IPS-NIHi11 (cell line): ENCODE results near the gene GTF3A.
A peak's percentile ranks its signal among the peaks of the same experiment; 100 is the strongest.

ENCODE experiments used
- DNase-seq: peaks from one replicate; pipeline ENCODE4 v3.0.0; 2012; ENCODE audit warnings: mixed read lengths, low spot score

Gene GTF3A

DNA sequence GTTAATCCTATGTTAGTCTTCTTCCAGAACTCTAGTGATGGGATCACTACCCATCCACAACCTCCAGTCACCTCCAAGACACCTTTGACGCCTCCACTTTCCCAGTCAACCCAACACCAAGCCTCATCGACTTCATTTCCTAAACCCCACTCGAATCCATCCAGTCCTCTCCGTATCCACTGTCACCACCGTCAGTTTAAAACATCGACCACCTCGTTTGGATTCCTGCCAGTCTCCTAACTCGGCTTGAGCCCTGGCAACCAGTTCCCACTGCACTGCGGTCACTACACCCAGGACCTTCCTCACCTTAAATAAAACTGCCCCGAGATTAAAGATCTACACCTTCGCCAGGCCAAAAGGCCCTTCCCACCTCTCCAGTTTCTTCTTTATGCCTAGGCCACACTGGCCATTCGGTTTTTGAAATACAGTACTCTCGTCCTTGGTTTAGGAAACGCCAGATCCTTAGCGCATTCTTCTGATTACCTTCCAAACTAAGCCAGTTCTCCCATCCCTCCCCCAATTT lies 24.7 kb downstream of the GTF3A start:
- DNase-seq: no peak

- peak; percentile 89 for DNase-seq
These were observed 25.8 kb downstream of the GTF3A start, which contains the start of gene MTIF3 for GRCh38 chr13:27449936-27450828. MTIF3 (minus strand) TSS chr13:27450564; CDS start chr13:27440448, 10,116 bp downstream.

GRCh38 chr13:27450921-27451471 lies 26.6 kb downstream of the GTF3A start:
- DNase-seq: peak; percentile 46

DNA sequence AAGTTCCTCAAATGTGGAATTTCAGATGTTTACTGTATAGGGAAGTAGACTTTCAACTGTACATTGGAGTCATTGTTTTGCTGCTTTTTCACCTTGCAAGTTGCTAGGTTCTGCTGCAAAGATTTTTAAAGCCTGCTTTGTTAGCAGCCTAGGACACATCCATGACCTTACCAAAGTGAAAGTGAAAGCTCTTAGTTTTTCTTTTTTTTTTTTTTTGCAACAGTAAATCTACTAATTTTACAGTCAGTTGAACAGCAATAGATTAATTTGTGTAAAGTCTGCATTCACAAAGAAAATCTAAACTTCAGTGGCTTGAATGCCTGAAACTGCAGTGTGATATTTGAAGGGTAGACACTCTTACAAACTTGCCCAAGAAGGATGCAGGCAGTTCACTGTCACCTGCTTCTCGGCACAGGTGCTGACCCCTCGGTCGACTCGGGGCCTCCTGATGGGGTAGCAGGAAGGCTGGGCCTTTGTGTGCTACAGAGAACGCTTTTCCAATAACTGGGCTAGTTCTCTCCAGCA lies 31.0 kb downstream of the GTF3A start:
- DNase-seq: no peak

DNA sequence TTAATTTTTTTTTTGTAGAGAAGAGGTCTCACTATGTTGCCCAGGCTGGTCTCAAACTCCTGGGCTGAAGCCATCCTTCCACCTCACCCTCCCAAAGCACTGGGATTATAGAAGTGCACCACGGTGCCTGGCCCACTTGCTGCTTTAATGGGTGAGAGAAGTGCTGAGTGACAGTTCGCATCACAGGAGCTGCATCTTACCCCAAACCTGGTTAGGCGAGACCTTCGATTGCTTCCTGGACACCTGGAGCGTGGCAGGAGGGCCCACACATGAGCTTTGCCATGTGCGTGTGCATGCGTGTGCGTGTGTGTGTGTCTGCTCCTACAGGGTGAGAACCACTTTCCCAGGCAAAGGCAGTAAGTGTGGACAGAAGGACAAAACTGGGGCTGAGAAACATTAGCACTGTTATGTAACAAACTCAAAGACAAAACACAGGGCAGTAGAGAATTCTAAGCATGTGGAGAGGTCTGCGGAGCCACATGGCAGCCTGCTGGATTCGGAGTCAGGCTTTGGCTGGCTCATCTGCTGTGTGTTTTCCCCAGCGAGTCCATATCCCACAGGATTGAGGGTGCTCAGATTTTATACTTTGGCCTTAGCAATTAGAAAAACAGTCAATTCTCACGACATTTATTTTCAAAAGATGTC lies 37.6 kb downstream of the GTF3A start:
- DNase-seq: no peak

DNA sequence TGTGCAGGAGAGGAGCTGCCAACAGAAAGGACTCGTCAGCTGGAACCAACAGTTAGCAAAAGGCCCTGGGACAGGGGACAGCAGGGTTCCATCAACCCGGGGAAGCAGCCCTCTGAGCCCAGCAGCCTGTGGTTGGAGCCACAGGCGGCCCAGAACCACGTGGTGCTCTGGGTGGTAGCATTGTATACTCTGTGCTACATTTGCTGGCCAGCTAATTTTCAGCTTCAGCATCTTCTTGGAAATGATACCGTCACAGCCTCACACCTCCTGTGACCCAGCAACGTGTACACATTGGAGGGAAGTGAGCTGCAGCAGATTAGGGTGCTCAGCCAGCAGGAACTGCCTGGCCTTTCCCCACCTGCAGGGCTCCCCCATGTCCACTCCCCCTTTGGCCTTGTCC lies 39.1 kb downstream of the GTF3A start:
- DNase-seq: no peak

DNA sequence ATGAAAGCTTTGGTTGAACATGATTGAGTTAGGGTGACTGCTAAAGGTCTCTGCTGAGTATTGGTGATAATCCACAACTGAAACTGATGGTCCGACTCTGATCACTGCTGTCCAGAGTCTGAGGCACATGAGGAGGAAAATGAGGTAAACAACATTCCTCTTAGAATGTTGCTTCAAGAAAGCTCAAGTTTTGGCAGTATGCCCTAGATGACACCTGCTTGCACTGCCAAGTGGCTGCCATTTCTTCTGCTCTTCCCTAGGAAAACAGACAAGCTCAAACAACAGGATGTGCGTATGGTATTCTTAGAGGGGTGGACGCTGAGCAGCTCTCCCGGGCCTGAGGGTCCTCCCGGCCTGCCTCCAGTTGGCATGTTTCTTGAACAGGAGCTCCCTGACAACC lies 41.2 kb downstream of the GTF3A start:
- no peak for DNase-seq

DNA sequence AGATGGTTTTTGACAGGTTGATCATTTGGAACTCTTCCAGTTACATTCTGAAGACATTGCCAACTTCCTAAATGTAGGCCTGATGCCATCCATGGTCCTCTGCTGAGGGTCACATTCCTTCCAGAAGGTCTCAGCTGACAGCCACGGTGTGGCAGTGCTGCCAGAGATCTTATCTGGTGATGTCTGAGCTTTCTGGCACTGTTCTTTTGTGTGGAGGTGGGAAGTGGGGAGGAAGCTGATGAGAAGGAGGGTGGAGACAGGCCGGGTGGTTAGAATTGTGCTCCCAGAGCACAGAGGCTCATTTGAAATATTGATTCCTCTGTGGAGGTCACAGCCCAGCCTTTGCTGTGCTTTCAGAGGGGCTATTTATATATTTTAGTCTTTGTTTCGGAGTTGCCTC lies 42.1 kb downstream of the GTF3A start:
- DNase-seq: no peak

DNA sequence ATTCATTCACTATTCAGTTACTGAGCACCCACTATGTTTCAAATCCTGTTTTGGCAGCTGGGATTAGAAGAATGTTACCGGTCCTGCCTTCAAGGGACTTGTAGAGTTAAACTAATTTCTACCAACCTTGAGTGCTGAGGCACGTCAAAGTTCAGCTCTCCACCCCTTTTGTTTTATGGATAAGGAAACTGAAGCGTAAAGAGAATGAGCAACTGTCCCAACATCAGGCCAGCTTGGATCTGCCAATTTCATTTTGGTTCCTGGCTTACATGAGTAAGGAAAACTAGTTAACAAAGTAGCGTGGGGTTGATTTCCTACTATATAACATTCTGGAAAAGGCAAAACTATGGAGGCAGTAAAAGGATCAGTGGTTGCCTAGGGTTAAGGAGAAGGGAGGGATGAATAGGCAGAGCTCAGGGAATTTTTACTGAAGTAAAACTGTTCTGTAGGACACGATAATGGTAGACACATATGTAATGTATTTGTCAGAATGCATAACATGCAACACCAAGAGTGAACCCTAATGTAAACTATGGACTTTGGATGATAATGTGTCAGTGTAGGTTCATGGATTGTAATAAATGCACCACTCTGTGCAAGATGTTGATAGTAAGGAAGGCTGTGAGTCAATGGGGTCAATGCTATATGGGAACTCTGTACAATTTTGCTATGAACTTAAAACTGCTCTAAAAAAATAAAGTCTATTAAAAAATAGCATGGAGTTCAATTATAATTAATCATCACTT lies 45.8 kb downstream of the GTF3A start:
- DNase-seq: no peak

DNA sequence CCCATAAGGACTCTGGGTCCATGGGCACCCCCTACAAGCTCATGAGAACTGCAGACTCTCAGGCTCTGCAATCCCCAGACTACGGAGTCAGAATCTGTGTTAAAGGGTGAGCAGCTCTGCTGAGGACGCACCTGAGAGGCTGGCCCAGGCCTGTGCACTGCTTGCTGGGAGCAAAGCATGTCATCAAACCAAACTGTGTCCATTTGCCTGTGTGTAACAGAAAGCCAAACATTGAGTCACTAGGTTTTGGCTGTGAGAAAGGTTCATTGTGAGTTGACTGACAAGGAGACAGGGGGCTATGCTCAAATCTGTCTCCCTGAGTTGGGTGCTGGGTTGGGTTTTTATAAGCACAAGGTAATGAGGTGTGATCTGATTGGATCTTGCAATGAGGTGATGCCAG lies 48.0 kb downstream of the GTF3A start:
- DNase-seq: no peak

DNA sequence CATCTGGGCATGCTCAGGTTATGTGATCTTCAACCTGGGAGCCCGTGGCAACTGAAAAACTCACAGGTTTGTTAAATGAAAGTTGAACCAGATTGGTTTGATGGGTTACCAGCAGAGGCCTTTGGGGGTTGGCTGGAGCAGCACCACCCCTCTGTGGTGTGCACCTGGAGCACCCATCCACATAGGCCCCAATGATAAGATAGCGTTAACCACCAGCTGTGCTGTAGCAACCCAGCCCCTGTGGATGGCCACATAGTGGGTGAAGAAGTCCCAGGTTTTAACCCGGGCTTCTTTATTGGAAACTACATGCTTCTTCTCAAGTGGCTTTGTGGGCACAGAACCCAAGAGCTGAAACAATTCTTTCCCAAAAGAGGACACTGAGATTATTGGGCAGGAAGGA lies 48.5 kb downstream of the GTF3A start:
- no peak for DNase-seq

DNA sequence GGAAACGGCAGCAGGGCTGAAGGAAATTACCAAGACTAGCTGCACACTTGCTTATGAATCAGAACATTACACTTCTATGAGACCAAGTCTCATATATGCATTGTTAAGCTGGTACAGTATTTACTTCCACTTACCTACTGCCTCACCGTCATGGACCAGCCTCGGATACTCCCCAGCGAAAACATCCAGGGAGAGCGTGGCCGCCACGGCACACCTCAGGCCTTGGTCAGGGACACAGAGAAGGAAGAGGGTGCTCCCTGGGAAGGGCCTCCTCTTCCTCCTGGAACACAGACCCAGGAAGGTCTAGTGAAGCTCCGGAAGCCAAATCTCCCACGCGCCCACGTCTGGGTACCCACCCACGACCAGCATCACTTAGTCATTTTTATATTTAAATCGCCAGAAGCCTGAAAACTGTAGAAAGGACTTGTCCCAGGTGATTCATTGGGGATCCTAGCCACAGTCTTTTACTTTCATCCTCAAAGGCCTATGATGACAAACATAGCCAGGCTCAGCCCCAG lies 50.4 kb downstream of the GTF3A start:
- no peak for DNase-seq

GRCh38 chr13:27476943-27477703 lies 52.7 kb downstream of the GTF3A start:
- DNase-seq: no peak

GRCh38 chr13:27481766-27482165 lies 57.3 kb downstream of the GTF3A start:
- peak; percentile 89 for DNase-seq

DNA sequence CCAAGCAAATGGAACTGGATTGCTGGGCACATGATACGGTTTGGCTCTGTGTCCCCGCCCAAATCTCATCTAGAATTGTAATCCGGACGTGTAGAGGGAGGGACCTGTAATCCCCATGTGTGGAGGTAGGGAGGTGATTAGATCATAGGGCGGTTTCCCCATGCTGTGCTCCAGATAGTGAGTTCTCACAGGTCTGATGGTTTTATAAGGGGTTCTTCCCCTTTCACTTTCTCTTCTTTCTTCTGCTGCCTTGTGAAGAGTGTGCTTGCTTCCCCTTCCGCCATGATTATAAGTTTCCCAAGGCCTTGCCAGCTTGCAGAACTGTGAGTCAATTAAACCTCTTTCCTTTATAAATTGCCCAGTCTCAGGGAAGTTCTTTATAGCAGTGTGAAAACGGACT lies 58.6 kb downstream of the GTF3A start:
- DNase-seq: no peak

- DNase-seq: no peak
These were observed 59.0 kb downstream of the GTF3A start for GRCh38 chr13:27483421-27483820.
